ENCODE results near the gene SLCO2B1. TPM values are rescaled to one million over a fixed set of nuclear protein-coding genes. Genes with fewer than 3 reads are reported as not detected.

Gene SLCO2B1
- total and polyA plus RNA-seq, 2 experiments from 2014 or later: not detected

DNA sequence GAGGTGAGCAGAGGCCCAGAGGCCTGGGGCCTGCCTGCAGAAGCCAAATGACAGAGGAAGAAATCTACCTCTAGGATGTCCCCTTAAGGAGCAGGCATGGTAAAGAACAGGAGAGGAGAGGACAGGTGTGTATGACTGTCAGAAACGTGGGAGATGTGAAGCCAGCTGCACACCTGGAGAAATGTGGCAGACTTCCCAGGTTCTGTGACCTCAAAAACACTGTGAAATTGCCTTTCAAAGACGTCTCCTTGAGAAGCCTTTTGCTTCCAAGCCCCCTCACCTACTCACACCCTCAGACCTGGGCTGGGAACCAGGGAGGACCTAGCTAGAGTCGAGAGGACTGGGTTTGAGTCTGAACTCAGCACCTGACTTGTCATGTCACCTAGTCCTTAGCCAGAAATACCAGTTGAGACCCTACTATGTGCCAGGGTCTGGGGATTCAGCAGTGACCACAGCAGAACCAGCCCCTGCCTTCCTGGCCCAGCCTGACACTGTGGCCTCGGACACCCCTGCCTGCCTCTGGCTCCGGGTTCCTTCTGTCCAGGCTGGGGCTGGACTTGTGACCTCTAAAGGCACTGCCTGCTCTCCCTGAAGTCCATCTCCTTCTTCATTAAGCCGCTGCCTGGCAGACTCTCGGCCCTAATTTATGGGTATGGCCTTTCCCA is 95.2 kb downstream of the SLCO2B1 start:
- Histone ChIP-seq H3K36me3 (ENCODE audit: insufficient read depth) (no peaks in the 10 kb centered on the region), H3K9me2 (ENCODE audit: insufficient read depth) (0 out of 2 replicates have a peak, but pooled peaks cover 2% of the 10 kb centered on the region), H3K4me1 (ENCODE audit: insufficient read depth) (no peaks in the 10 kb centered on the region), H3K4me2 (no peak overlapping the region), H3K27ac (ENCODE audit: low read depth) (no peak overlapping the region), H3K4me3 (no peak overlapping the region), H3K79me2 (replicated peaks; ENCODE audit: insufficient read depth) (no peaks in the 10 kb centered on the region), H4K20me1 (replicated peaks; ENCODE audit: insufficient read depth) (no peaks in the 10 kb centered on the region), H3K27me3 (ENCODE audit: insufficient read depth) (peaks cover 36% of the 10 kb centered on the region), H2AFZ (no peak overlapping the region), H3F3A (replicated peaks; ENCODE audit: low read depth) (no peaks in the 10 kb centered on the region)
- H3K36me3 Mint-ChIP-seq (ENCODE audit: low read depth): no peaks in the 10 kb centered on the region
- peaks cover 38% of the 10 kb centered on the region for H3K27me3 Mint-ChIP-seq (ENCODE audit: insufficient read depth, low read depth, poor library complexity)
- no peaks in the 10 kb centered on the region; the same call in 2 of the 3 replicates for H3K9me3 Mint-ChIP-seq
- peaks cover 5% of the 10 kb centered on the region; the same call in 2 of the 3 replicates for H3K4me1 Mint-ChIP-seq
- H3K4me3 Mint-ChIP-seq: no peak overlapping the region
- ATAC-seq (no peak), DNase-seq (ENCODE audit: low spot score) (no peak)
- no peak overlapping the region for H3K27ac Mint-ChIP-seq
- TF ChIP-seq CREB1 (CRISPR knock-in tag; IDR thresholded peaks at IDR 0.05; ENCODE audit: low read depth): no peak
- TF ChIP-seq POLR2AphosphoS5 (IDR thresholded peaks at IDR 0.05; ENCODE audit: low read depth): no peak
- TF ChIP-seq, protein P1, sequence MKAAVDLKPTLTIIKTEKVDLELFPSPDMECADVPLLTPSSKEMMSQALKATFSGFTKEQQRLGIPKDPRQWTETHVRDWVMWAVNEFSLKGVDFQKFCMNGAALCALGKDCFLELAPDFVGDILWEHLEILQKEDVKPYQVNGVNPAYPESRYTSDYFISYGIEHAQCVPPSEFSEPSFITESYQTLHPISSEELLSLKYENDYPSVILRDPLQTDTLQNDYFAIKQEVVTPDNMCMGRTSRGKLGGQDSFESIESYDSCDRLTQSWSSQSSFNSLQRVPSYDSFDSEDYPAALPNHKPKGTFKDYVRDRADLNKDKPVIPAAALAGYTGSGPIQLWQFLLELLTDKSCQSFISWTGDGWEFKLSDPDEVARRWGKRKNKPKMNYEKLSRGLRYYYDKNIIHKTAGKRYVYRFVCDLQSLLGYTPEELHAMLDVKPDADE (IDR thresholded peaks at IDR 0.05): no peak
- TF ChIP-seq JUNB (IDR thresholded peaks at IDR 0.05; ENCODE audit: unreplicated experiment): no peak
- no peak for TF ChIP-seq ZNF331 (CRISPR knock-in tag; IDR thresholded peaks at IDR 0.05; ENCODE audit: low read depth)
- TF ChIP-seq EZH2 (IDR thresholded peaks at IDR 0.05; ENCODE audit: low read depth, unreplicated experiment): no peak
- TF ChIP-seq, protein P2, sequence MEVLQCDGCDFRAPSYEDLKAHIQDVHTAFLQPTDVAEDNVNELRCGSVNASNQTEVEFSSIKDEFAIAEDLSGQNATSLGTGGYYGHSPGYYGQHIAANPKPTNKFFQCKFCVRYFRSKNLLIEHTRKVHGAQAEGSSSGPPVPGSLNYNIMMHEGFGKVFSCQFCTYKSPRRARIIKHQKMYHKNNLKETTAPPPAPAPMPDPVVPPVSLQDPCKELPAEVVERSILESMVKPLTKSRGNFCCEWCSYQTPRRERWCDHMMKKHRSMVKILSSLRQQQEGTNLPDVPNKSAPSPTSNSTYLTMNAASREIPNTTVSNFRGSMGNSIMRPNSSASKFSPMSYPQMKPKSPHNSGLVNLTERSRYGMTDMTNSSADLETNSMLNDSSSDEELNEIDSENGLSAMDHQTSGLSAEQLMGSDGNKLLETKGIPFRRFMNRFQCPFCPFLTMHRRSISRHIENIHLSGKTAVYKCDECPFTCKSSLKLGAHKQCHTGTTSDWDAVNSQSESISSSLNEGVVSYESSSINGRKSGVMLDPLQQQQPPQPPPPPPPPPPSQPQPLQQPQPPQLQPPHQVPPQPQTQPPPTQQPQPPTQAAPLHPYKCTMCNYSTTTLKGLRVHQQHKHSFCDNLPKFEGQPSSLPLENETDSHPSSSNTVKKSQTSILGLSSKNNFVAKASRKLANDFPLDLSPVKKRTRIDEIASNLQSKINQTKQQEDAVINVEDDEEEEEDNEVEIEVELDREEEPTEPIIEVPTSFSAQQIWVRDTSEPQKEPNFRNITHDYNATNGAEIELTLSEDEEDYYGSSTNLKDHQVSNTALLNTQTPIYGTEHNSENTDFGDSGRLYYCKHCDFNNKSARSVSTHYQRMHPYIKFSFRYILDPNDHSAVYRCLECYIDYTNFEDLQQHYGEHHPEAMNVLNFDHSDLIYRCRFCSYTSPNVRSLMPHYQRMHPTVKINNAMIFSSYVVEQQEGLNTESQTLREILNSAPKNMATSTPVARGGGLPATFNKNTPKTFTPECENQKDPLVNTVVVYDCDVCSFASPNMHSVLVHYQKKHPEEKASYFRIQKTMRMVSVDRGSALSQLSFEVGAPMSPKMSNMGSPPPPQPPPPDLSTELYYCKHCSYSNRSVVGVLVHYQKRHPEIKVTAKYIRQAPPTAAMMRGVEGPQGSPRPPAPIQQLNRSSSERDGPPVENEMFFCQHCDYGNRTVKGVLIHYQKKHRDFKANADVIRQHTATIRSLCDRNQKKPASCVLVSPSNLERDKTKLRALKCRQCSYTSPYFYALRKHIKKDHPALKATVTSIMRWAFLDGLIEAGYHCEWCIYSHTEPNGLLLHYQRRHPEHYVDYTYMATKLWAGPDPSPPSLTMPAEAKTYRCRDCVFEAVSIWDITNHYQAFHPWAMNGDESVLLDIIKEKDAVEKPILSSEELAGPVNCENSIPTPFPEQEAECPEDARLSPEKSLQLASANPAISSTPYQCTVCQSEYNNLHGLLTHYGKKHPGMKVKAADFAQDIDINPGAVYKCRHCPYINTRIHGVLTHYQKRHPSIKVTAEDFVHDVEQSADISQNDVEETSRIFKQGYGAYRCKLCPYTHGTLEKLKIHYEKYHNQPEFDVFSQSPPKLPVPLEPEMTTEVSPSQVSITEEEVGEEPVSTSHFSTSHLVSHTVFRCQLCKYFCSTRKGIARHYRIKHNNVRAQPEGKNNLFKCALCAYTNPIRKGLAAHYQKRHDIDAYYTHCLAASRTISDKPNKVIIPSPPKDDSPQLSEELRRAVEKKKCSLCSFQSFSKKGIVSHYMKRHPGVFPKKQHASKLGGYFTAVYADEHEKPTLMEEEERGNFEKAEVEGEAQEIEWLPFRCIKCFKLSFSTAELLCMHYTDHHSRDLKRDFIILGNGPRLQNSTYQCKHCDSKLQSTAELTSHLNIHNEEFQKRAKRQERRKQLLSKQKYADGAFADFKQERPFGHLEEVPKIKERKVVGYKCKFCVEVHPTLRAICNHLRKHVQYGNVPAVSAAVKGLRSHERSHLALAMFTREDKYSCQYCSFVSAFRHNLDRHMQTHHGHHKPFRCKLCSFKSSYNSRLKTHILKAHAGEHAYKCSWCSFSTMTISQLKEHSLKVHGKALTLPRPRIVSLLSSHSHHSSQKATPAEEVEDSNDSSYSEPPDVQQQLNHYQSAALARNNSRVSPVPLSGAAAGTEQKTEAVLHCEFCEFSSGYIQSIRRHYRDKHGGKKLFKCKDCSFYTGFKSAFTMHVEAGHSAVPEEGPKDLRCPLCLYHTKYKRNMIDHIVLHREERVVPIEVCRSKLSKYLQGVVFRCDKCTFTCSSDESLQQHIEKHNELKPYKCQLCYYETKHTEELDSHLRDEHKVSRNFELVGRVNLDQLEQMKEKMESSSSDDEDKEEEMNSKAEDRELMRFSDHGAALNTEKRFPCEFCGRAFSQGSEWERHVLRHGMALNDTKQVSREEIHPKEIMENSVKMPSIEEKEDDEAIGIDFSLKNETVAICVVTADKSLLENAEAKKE (CRISPR knock-in tag; IDR thresholded peaks at IDR 0.05): no peak
